Measurements from ENCODE around the gene ANKRD2.

ANKRD2 gene

DNA sequence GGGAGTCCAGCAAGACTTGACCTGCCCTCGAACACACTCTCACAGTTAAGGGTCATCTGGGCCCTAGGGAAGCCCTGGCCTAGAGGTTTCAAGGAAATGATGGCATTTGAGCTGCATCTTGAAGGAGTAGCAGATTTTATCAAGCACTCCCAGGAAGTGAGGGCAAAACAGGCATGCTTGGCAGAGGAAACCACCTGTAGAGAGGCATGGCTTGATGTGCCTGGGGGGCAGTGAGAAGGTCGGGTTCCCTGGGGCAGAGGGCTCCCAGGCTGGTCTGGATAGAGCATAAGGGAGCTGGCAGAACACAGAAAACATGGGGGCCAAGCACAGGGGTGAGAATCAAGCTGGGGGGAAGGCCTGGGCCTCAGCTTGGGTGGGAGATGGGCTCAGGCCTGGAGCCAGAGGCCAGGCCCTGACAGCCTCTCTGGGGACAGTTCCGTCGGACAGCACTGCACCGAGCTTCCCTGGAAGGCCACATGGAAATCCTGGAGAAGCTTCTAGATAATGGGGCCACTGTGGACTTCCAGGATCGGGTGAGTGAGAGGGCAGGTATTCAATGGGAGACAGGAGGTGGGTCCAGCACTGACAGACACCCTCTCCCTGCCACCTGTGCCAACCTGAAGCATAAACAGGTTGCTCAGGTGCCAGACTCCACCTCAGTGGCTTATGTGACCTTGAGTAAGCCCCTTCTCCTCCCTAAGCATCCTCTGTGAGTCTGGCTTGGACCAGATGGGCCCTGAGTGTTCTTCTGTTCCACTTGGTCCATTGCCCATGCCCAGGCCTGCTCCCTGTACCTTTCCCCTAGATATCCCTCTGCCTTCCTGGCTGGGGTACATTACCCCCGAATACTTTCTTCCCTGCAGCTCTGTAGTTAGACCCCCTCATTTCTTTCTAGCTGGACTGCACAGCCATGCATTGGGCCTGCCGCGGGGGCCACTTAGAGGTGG is 8.1 kb downstream of the ANKRD2 start:
- no peak overlapping the region for H3K4me2 ChIP-seq (ENCODE audit: low read length)
- H3K4me1 ChIP-seq (ENCODE audit: control insufficient read depth in 1 of 2, insufficient read depth in 2 of 2, low read length in 2 of 2), result peaks cover 3 to 5% of the 10 kb centered on the region in 2 experiments
- H2BK120ac ChIP-seq (ENCODE audit: insufficient read depth, low read length, poor library complexity), result no peak overlapping the region
- no CpG with 5 or more reads among the region's 9 CpGs for WGBS (ENCODE audit: extremely low coverage, insufficient coverage, insufficient read length)
- no peak overlapping the region for H4K91ac ChIP-seq (ENCODE audit: low read depth, low read length)
- DNase-seq, result no peak
- peaks cover 3% of the 10 kb centered on the region for H3K79me1 ChIP-seq (ENCODE audit: low read length)
- H3K4ac ChIP-seq (ENCODE audit: low read depth, low read length), result no peak overlapping the region
- H3K27ac ChIP-seq (ENCODE audit: low read depth, low read length), result no peak overlapping the region
- H4K8ac ChIP-seq (ENCODE audit: low read depth, low read length), result no peak overlapping the region
- no peak overlapping the region for H2AFZ ChIP-seq (ENCODE audit: insufficient read depth, low read length, poor library complexity)
- H3K9me3 ChIP-seq (ENCODE audit: insufficient read depth, low read depth, low read length), result no peaks in the 10 kb centered on the region
- H2BK12ac ChIP-seq (ENCODE audit: low read length), result no peak overlapping the region
- H3K79me2 ChIP-seq (ENCODE audit: control insufficient read depth, insufficient read depth, low read length, poor library complexity), result no peaks in the 10 kb centered on the region
- H3K18ac ChIP-seq (ENCODE audit: low read length), result no peak overlapping the region
- no peak overlapping the region for H3K4me3 ChIP-seq (ENCODE audit: low read depth, low read length)
- H3K36me3 ChIP-seq (ENCODE audit: control insufficient read depth in 1 of 2, insufficient read depth in 2 of 2, low read length in 2 of 2), result no peaks in the 10 kb centered on the region
- H3K9ac ChIP-seq (ENCODE audit: low read length), result no peak overlapping the region
- H3K23ac ChIP-seq (ENCODE audit: low read length), result no peak overlapping the region
- H3K14ac ChIP-seq (ENCODE audit: low read length), result no peak overlapping the region
- no peak overlapping the region for H4K12ac ChIP-seq (ENCODE audit: low read depth, low read length)
- H3K27me3 ChIP-seq (ENCODE audit: insufficient read depth, low read length), result no peaks in the 10 kb centered on the region
- H2BK5ac ChIP-seq (ENCODE audit: low read depth, low read length, poor library complexity), result no peak overlapping the region
- no peak overlapping the region for H2AK5ac ChIP-seq (ENCODE audit: low read length)

- Histone ChIP-seq H3K4me2 (ENCODE audit: low read length) (no peak overlapping the region), H3K79me2 (ENCODE audit: control insufficient read depth, insufficient read depth, low read length, poor library complexity) (no peaks in the 10 kb centered on the region), H2BK12ac (ENCODE audit: low read length) (no peak overlapping the region), H3K4me1 (ENCODE audit: control insufficient read depth in 1 of 2, insufficient read depth in 2 of 2, low read length in 2 of 2) (peaks cover 3 to 5% of the 10 kb centered on the region in 2 experiments), H3K36me3 (ENCODE audit: control insufficient read depth in 1 of 2, insufficient read depth in 2 of 2, low read length in 2 of 2) (no peaks in the 10 kb centered on the region), H3K27me3 (ENCODE audit: insufficient read depth, low read length) (no peaks in the 10 kb centered on the region), H3K9ac (ENCODE audit: low read length) (no peak overlapping the region), H3K18ac (ENCODE audit: low read length) (no peak overlapping the region), H4K91ac (ENCODE audit: low read depth, low read length) (no peak overlapping the region), H2AFZ (ENCODE audit: insufficient read depth, low read length, poor library complexity) (no peak overlapping the region), H3K9me3 (ENCODE audit: insufficient read depth, low read depth, low read length) (no peaks in the 10 kb centered on the region), H2BK5ac (ENCODE audit: low read depth, low read length, poor library complexity) (no peak overlapping the region), H3K4me3 (ENCODE audit: low read depth, low read length) (no peak overlapping the region), H3K23ac (ENCODE audit: low read length) (no peak overlapping the region), H3K4ac (ENCODE audit: low read depth, low read length) (no peak overlapping the region), H3K14ac (ENCODE audit: low read length) (no peak overlapping the region), H2BK120ac (ENCODE audit: insufficient read depth, low read length, poor library complexity) (no peak overlapping the region), H4K8ac (ENCODE audit: low read depth, low read length) (no peak overlapping the region), H3K79me1 (ENCODE audit: low read length) (no peaks in the 10 kb centered on the region), H3K27ac (ENCODE audit: low read depth, low read length) (no peak overlapping the region), H4K12ac (ENCODE audit: low read depth, low read length) (no peak overlapping the region), H2AK5ac (ENCODE audit: low read length) (no peak overlapping the region)
- WGBS (ENCODE audit: extremely low coverage, insufficient coverage, insufficient read length), result no CpG with 5 or more reads among the region's 8 CpGs
- no peak for DNase-seq
Measured at GRCh38 chr10:97582169-97582568, 9.6 kb downstream of the ANKRD2 start.

DNA sequence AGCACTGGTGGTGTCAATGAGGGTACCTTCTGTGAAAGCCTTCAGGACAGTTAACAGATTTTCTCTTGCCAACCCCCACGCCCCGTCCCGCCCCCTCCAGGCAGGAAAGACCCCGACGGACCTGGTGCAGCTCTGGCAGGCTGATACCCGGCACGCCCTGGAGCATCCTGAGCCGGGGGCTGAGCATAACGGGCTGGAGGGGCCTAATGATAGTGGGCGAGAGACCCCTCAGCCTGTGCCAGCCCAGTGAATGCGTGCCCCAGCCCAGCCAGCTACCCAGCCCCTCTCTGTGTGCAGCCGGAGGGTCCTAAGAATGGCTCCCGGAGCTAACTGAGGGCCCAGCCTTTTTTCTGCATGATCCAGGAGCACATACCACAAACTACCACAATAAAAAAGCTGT is 10.9 kb downstream of the ANKRD2 start:
- Histone ChIP-seq H2BK5ac (ENCODE audit: low read depth, low read length, poor library complexity) (no peak overlapping the region), H3K36me3 (ENCODE audit: control insufficient read depth in 1 of 2, insufficient read depth in 2 of 2, low read length in 2 of 2) (no peaks in the 10 kb centered on the region), H2AFZ (ENCODE audit: insufficient read depth, low read length, poor library complexity) (no peak overlapping the region), H3K23ac (ENCODE audit: low read length) (no peak overlapping the region), H2BK120ac (ENCODE audit: insufficient read depth, low read length, poor library complexity) (no peak overlapping the region), H3K27ac (ENCODE audit: low read depth, low read length) (no peak overlapping the region), H3K9me3 (ENCODE audit: insufficient read depth, low read depth, low read length) (no peaks in the 10 kb centered on the region), H4K8ac (ENCODE audit: low read depth, low read length) (no peak overlapping the region), H3K4me1 (ENCODE audit: control insufficient read depth in 1 of 2, insufficient read depth in 2 of 2, low read length in 2 of 2) (peaks cover 3 to 5% of the 10 kb centered on the region in 2 experiments), H3K4me2 (ENCODE audit: low read length) (no peak overlapping the region), H3K14ac (ENCODE audit: low read length) (no peak overlapping the region), H2BK12ac (ENCODE audit: low read length) (no peak overlapping the region), H3K79me2 (ENCODE audit: control insufficient read depth, insufficient read depth, low read length, poor library complexity) (no peaks in the 10 kb centered on the region), H3K27me3 (ENCODE audit: insufficient read depth, low read length) (no peaks in the 10 kb centered on the region), H4K91ac (ENCODE audit: low read depth, low read length) (no peak overlapping the region), H2AK5ac (ENCODE audit: low read length) (no peak overlapping the region), H3K79me1 (ENCODE audit: low read length) (no peaks in the 10 kb centered on the region), H3K9ac (ENCODE audit: low read length) (no peak overlapping the region), H3K18ac (ENCODE audit: low read length) (no peak overlapping the region), H3K4me3 (ENCODE audit: low read depth, low read length) (no peak overlapping the region), H3K4ac (ENCODE audit: low read depth, low read length) (no peak overlapping the region), H4K12ac (ENCODE audit: low read depth, low read length) (no peak overlapping the region)
- DNase-seq, result no peak
- no CpG with 5 or more reads among the region's 13 CpGs for WGBS (ENCODE audit: extremely low coverage, insufficient coverage, insufficient read length)

- H3K14ac ChIP-seq (ENCODE audit: low read length), result peak within 1 kb of the TSS; percentile 26
Measured at GRCh38 chr10:97584060-97584797, 11.7 kb downstream of the ANKRD2 start, which contains the start of gene HOGA1. Gene HOGA1, plus strand, starts transcription at chr10:97584389. Its CDS starts 315 bp downstream, at chr10:97584704.

More at GRCh38 chr10:97584060-97584797, 11.7 kb downstream of the ANKRD2 start, which contains the start of gene HOGA1:
- Histone ChIP-seq H3K79me1 (ENCODE audit: low read length) (no peaks in the 10 kb centered on the region), H3K4me2 (ENCODE audit: low read length) (no peak within 1 kb of the TSS), H4K91ac (ENCODE audit: low read depth, low read length) (no peak within 1 kb of the TSS), H4K8ac (ENCODE audit: low read depth, low read length) (peak within 1 kb of the TSS; percentile 12), H2BK120ac (ENCODE audit: insufficient read depth, low read length, poor library complexity) (no peak within 1 kb of the TSS), H3K23ac (ENCODE audit: low read length) (no peak within 1 kb of the TSS), H3K4ac (ENCODE audit: low read depth, low read length) (no peak within 1 kb of the TSS), H4K12ac (ENCODE audit: low read depth, low read length) (no peak within 1 kb of the TSS), H2AFZ (ENCODE audit: insufficient read depth, low read length, poor library complexity) (no peak within 1 kb of the TSS), H3K27ac (ENCODE audit: low read depth, low read length) (no peak within 1 kb of the TSS), H3K9ac (ENCODE audit: low read length) (no peak within 1 kb of the TSS), H3K4me1 (ENCODE audit: control insufficient read depth in 1 of 2, insufficient read depth in 2 of 2, low read length in 2 of 2) (peaks cover 3 to 5% of the 10 kb centered on the region in 2 experiments), H3K36me3 (ENCODE audit: control insufficient read depth in 1 of 2, insufficient read depth in 2 of 2, low read length in 2 of 2) (no peaks in the 10 kb centered on the region), H2AK5ac (ENCODE audit: low read length) (no peak within 1 kb of the TSS), H3K79me2 (ENCODE audit: control insufficient read depth, insufficient read depth, low read length, poor library complexity) (no peaks in the 10 kb centered on the region), H2BK12ac (ENCODE audit: low read length) (no peak within 1 kb of the TSS), H3K27me3 (ENCODE audit: insufficient read depth, low read length) (no peaks in the 10 kb centered on the region), H2BK5ac (ENCODE audit: low read depth, low read length, poor library complexity) (no peak within 1 kb of the TSS), H3K9me3 (ENCODE audit: insufficient read depth, low read depth, low read length) (no peaks in the 10 kb centered on the region), H3K4me3 (ENCODE audit: low read depth, low read length) (no peak within 1 kb of the TSS), H3K18ac (ENCODE audit: low read length) (no peak within 1 kb of the TSS)
- no peak for DNase-seq
- WGBS (ENCODE audit: extremely low coverage, insufficient coverage, insufficient read length), result no CpG with 5 or more reads among the region's 5 CpGs

Measured in trophoblast cell (in vitro differentiated cells and primary cell).